Stomach smooth muscle (tissue), 2 donors: Measurements from ENCODE around the gene TMEM59L.
"Not testable (repeated sequence)": the region's sequence is repeated elsewhere in the genome, so short reads cannot be mapped to it uniquely, and the experiment has no call there.

Source experiments
- H3K27ac ChIP-seq: one replicate; pipeline ENCODE4 v1.7.0; 2013; ENCODE audit warnings: mild to moderate bottlenecking, low read length, inconsistent platforms
- H3K27me3 ChIP-seq, 2 donors: one replicate each; pipeline ENCODE4 v1.7.0; 2013; ENCODE audit warnings: low read length in 2 of 2; ENCODE audit not compliant: insufficient read depth in 2 of 2, control insufficient read depth in 1 of 2
- H3K36me3 ChIP-seq, 2 donors: one replicate each; pipeline ENCODE4 v1.7.0; 2013; ENCODE audit warnings: low read length in 2 of 2; ENCODE audit not compliant: control insufficient read depth in 2 of 2, insufficient read depth in 2 of 2
- H3K4me1 ChIP-seq: one replicate; pipeline ENCODE4 v1.7.0; 2013; ENCODE audit warnings: low read length; ENCODE audit not compliant: control insufficient read depth, insufficient read depth
- H3K4me3 ChIP-seq, 2 donors: one replicate each; pipeline ENCODE4 v1.7.0; 2013; ENCODE audit warnings: low read length in 2 of 2
- H3K9ac ChIP-seq, 2 donors: one replicate each; pipeline ENCODE4 v1.7.0; 2013; ENCODE audit warnings: low read length in 2 of 2, mild to moderate bottlenecking in 1 of 2
- H3K9me3 ChIP-seq, 2 donors: one replicate each; pipeline ENCODE4 v1.7.0; 2013; ENCODE audit warnings: low read length in 2 of 2; ENCODE audit not compliant: control insufficient read depth in 2 of 2
- donor health status: healthy.
- donor health status: Pancreatic carcinoma.

TMEM59L gene

GRCh38 chr19:18594824-18595373 is 17.8 kb upstream of the TMEM59L start:
- peaks cover 0 to 3% of the 10 kb centered on the region in 2 donors for H3K36me3 ChIP-seq
- H3K9ac ChIP-seq = peak overlapping the region; percentile 55 to 57
- no peak overlapping the region for H3K27ac ChIP-seq
- peaks cover 18% of the 10 kb centered on the region for H3K4me1 ChIP-seq
- H3K9me3 ChIP-seq = no peaks in the 10 kb centered on the region
- H3K4me3 ChIP-seq = peak overlapping the region; percentile 49 to 59
- H3K27me3 ChIP-seq = peaks cover 19 to 27% of the 10 kb centered on the region in 2 donors

- Histone ChIP-seq H3K9me3 (no peaks in the 10 kb centered on the region), H3K9ac (peak overlapping the region in 1 of 2 donors; percentile 5), H3K4me1 (peaks cover 12% of the 10 kb centered on the region), H3K4me3 (no peak overlapping the region), H3K36me3 (peaks cover 0 to 3% of the 10 kb centered on the region in 2 donors), H3K27me3 (peaks cover 20 to 28% of the 10 kb centered on the region in 2 donors), H3K27ac (no peak overlapping the region)
Measured at GRCh38 chr19:18595475-18595874, 17.2 kb upstream of the TMEM59L start.

GRCh38 chr19:18596752-18597157 is 15.9 kb upstream of the TMEM59L start:
- H3K27me3 ChIP-seq = peaks cover 21 to 28% of the 10 kb centered on the region in 2 donors
- no peak overlapping the region for H3K4me3 ChIP-seq

GRCh38 chr19:18597809-18598660 is 14.6 kb upstream of the TMEM59L start:
- Histone ChIP-seq H3K9ac (no peak overlapping the region), H3K27me3 (peaks cover 24 to 28% of the 10 kb centered on the region in 2 donors)

More at GRCh38 chr19:18596752-18597157, 15.9 kb upstream of the TMEM59L start:
- peaks cover 11% of the 10 kb centered on the region for H3K4me1 ChIP-seq
- no peaks in the 10 kb centered on the region for H3K9me3 ChIP-seq
- H3K27ac ChIP-seq = no peak overlapping the region
- H3K9ac ChIP-seq = no peak overlapping the region
- no peaks in the 10 kb centered on the region for H3K36me3 ChIP-seq

GRCh38 chr19:18599485-18599884 is 13.2 kb upstream of the TMEM59L start:
- peaks cover 27 to 35% of the 10 kb centered on the region in 2 donors for H3K27me3 ChIP-seq
- H3K9me3 ChIP-seq = no peaks in the 10 kb centered on the region
- H3K4me3 ChIP-seq = no peak overlapping the region
- H3K9ac ChIP-seq = no peak overlapping the region
- peaks cover 8% of the 10 kb centered on the region for H3K4me1 ChIP-seq
- no peak overlapping the region for H3K27ac ChIP-seq
- H3K36me3 ChIP-seq = no peaks in the 10 kb centered on the region

More at GRCh38 chr19:18597809-18598660, 14.6 kb upstream of the TMEM59L start:
- Histone ChIP-seq H3K27ac (no peak overlapping the region), H3K9me3 (no peaks in the 10 kb centered on the region), H3K36me3 (no peaks in the 10 kb centered on the region), H3K4me1 (peaks cover 11% of the 10 kb centered on the region), H3K4me3 (no peak overlapping the region)

GRCh38 chr19:18600692-18601397 is 11.8 kb upstream of the TMEM59L start:
- H3K9me3 ChIP-seq, H3K36me3 ChIP-seq, H3K4me3 ChIP-seq, H3K4me1 ChIP-seq, H3K9ac ChIP-seq, H3K27ac ChIP-seq: not testable (repeated sequence)
- H3K27me3 ChIP-seq = peaks cover 36 to 45% of the 10 kb centered on the region in 2 donors

GRCh38 chr19:18601875-18602274 is 10.8 kb upstream of the TMEM59L start:
- peaks cover 36 to 49% of the 10 kb centered on the region in 2 donors for H3K27me3 ChIP-seq
- no peak overlapping the region for H3K4me3 ChIP-seq
- peaks cover 3% of the 10 kb centered on the region for H3K4me1 ChIP-seq
- no peak overlapping the region for H3K9ac ChIP-seq
- H3K9me3 ChIP-seq = no peaks in the 10 kb centered on the region
- no peak overlapping the region for H3K27ac ChIP-seq
- H3K36me3 ChIP-seq = no peaks in the 10 kb centered on the region

GRCh38 chr19:18603255-18603957 is 9.3 kb upstream of the TMEM59L start:
- no peak overlapping the region for H3K9ac ChIP-seq
- no peaks in the 10 kb centered on the region for H3K9me3 ChIP-seq
- no peak overlapping the region for H3K4me3 ChIP-seq
- H3K27ac ChIP-seq = no peak overlapping the region
- H3K27me3 ChIP-seq = peaks cover 40 to 54% of the 10 kb centered on the region in 2 donors
- H3K4me1 ChIP-seq = peaks cover 12% of the 10 kb centered on the region
- no peaks in the 10 kb centered on the region for H3K36me3 ChIP-seq

GRCh38 chr19:18603958-18604819 is 8.5 kb upstream of the TMEM59L start:
- Histone ChIP-seq H3K27me3 (peaks cover 41 to 54% of the 10 kb centered on the region in 2 donors), H3K27ac (no peak overlapping the region), H3K36me3 (no peaks in the 10 kb centered on the region), H3K9ac (no peak overlapping the region), H3K9me3 (no peaks in the 10 kb centered on the region), H3K4me3 (no peak overlapping the region), H3K4me1 (peaks cover 12% of the 10 kb centered on the region)
